Measurements from ENCODE around the gene ZBTB3. TPM values are rescaled to one million over a fixed set of nuclear protein-coding genes. Genes with fewer than 3 reads are reported as not detected.

The ZBTB3 gene
- total RNA-seq, 2 donors from 2014 or later: 11.5 to 14.5 TPM

DNA sequence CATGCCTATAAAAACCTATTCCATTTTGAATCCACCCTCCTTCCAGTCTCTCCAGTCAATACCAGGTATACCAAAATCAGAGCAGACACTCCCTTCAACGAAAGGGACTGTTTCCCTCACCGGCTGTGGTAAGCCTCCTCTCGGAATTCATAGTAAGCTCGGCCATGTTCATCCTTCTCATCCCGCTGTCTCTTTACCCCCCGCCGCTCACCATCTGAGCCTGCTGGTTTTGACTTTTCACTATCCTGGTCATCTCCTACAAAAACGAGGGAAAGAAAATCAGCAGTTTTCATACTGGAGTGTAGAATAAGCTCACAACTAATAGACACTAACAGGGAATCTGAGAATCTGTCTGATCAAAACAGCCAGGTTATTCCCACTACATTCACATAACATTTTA is 29.8 kb downstream of the ZBTB3 start:
- intact Hi-C loops (cut with DNase I, micrococcal nuclease): no loop called here
- ATAC-seq: no peak
- no peak for DNase-seq

- no peak for DNase-seq
- intact Hi-C loops (cut with DNase I, micrococcal nuclease): no loop called here
Measured at GRCh38 chr11:62721994-62722393, 32.0 kb downstream of the ZBTB3 start.

DNA sequence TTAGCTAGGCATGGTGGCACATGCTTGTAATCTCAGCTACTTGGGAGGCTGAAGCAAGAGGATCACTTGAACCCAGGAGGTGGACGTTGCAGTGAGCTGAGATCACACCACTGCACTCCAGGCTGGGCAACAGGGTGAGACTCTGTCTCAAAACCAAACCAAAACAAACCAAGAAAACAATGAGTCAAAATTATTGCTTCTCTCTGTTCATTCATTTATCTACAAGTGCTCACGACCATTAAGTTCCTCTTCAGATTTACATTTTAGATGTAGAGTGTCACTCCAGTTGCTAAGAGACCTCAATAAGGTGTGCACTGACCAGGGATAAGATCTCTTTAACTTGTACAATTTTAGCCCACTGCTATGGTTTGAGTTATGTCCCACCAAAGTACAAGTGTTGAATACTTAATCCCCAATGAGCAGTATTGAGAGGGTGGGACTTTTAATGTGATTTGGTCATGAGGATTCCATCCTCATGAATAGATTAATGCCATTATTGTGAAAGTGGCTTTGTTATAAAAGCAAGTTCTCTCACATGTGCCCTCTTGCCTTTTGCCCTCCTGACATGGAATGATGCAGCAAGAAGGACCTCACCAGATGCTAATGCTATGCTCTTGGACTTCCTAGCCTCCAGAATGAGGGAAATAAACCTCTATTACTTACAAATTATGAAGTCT is 34.5 kb downstream of the ZBTB3 start:
- no peak for ATAC-seq
- DNase-seq: no peak
- intact Hi-C loops (cut with DNase I, micrococcal nuclease): no loop called here

More at GRCh38 chr11:62721994-62722393, 32.0 kb downstream of the ZBTB3 start:
- no peak for ATAC-seq

GRCh38 chr11:62716816-62717215 is 37.1 kb downstream of the ZBTB3 start:
- intact Hi-C loops (cut with DNase I, micrococcal nuclease): no loop called here
- no peak for DNase-seq
- no peak for ATAC-seq

GRCh38 chr11:62716206-62716605 is 37.8 kb downstream of the ZBTB3 start:
- no peak for DNase-seq
- ATAC-seq: no peak
- intact Hi-C loops (cut with DNase I, micrococcal nuclease): no loop called here

GRCh38 chr11:62715150-62716130 is 38.5 kb downstream of the ZBTB3 start:
- intact Hi-C loops (cut with DNase I, micrococcal nuclease): no loop called here
- ATAC-seq: no peak
- DNase-seq: no peak

DNA sequence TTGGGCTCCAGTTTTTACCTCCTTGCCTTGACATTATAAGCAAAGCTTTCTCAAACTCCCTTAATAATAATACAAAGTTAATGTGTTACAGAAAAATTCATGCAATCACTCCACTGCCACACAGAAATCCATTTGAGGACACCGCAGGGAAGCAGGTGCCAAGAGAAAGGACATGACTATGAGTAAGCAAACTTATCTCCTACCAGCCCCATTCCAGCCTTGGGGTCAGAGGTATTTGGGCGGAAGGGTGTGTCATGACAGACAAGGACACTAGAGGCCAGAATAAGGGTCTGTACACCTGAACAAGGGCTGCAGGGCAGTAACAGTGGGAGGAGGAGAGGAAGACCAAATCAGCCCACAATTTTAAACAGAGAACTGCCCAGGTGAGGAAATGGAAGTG is 40.6 kb downstream of the ZBTB3 start:
- peak; percentile 38 for ATAC-seq
- peak; percentile 38 to 65 for DNase-seq
- intact Hi-C loops (cut with DNase I, micrococcal nuclease): no loop called here

DNA sequence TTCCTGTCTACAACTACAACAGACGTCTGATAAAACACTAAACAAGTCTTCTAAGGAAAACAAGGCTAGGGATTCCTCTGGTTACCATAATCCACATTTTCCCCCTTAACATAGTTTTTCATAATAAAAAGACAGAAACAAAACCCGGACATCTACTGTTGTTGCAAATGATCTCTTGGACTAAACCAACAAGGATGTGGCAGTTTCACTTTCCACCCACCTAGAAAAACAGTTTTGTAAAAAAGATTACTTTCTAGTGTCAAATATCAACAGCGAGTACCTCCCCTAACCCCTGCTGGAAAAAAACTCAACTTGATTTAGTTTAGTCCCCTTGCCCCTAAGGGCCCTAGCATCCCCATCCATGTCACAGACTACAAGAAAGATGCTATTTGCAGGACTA is 41.1 kb downstream of the ZBTB3 start:
- no peak for ATAC-seq
- intact Hi-C loops (cut with DNase I, micrococcal nuclease): no loop called here
- no peak for DNase-seq

GRCh38 chr11:62712276-62712812 is 41.6 kb downstream of the ZBTB3 start:
- DNase-seq: no peak

GRCh38 chr11:62710001-62710345 is 44.0 kb downstream of the ZBTB3 start:
- intact Hi-C loops (cut with DNase I, micrococcal nuclease): no loop called here
- ATAC-seq: no peak
- DNase-seq: no peak

More at GRCh38 chr11:62712276-62712812, 41.6 kb downstream of the ZBTB3 start:
- intact Hi-C loops (cut with DNase I, micrococcal nuclease): no loop called here
- ATAC-seq: no peak

GRCh38 chr11:62709247-62710000 is 44.5 kb downstream of the ZBTB3 start:
- ATAC-seq (peak; percentile 74), DNase-seq (peak; percentile 98 to 99)

GRCh38 chr11:62708793-62709192 is 45.2 kb downstream of the ZBTB3 start:
- DNase-seq (peak; percentile 55 to 69), ATAC-seq (peak; percentile 30)
- intact Hi-C loops (cut with DNase I, micrococcal nuclease): no loop called here

More at GRCh38 chr11:62709247-62710000, 44.5 kb downstream of the ZBTB3 start:
- intact Hi-C loops (cut with DNase I, micrococcal nuclease): no loop called here

DNA sequence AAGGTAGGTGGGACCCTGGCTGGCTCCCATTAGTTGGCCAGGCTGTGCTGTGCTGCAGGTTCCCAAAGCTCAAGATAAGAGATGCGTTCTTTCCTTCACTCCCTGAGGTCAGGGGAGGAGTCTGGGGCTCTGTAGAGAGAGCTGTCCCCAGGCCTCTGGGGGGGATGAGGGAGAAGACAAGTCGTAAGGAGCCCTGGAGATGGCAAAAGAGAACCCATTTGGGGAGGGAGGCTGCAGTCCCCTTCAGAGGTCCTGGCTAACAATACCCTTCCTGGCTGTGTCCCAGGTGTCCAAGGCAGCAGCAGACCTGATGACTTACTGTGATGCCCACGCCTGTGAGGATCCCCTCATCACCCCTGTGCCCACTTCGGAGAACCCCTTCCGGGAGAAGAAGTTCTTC is 45.6 kb downstream of the ZBTB3 start:
- peak in 1 of 2 donors; percentile 16 for DNase-seq
- intact Hi-C loops (cut with DNase I, micrococcal nuclease): no loop called here
- ATAC-seq: no peak

GRCh38 chr11:62707277-62707861 is 46.6 kb downstream of the ZBTB3 start, which contains the start of the genes BSCL2 and GNG3:
Gene BSCL2, minus strand, starts transcription at chr11:62707424. Its CDS starts 229 bp downstream, at chr11:62707195.
Gene GNG3, plus strand, starts transcription at chr11:62707676. Its CDS starts 620 bp downstream, at chr11:62708296.
- DNase-seq: peak in 1 of 2 donors; percentile 31
- intact Hi-C loops (cut with DNase I, micrococcal nuclease): no loop called here
- ATAC-seq: no peak

- DNase-seq (peak in 1 of 2 donors; percentile 24), ATAC-seq (no peak)
- intact Hi-C loops (cut with DNase I, micrococcal nuclease): no loop called here
Measured at GRCh38 chr11:62706850-62707247, 47.1 kb downstream of the ZBTB3 start.

- ATAC-seq (peak; percentile 81), DNase-seq (peak; percentile 94 to 98)
- intact Hi-C loops (cut with DNase I, micrococcal nuclease): no loop called here
Measured at GRCh38 chr11:62705880-62706849, 47.8 kb downstream of the ZBTB3 start.

DNA sequence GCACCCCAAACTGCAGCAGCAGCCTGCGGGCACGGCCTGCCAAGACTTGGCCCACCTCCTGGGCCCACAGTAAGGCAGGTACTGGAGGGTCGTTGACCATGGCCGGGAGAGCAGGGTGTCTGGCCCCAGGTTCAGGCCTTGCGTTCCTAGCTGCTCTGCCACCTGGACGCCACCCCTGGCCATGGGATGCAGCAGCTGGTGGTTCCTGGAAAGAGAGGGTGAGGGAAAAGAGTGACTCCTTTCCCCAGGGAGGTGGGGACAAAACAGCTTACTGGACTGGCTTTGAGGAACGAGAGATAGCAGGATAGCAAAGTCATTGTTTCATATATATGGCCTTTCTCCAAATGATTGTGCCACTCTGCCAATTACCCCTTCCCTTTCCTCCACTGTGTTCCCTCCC is 48.5 kb downstream of the ZBTB3 start:
- peak in 1 of 2 donors; percentile 34 for DNase-seq
- intact Hi-C loops (cut with DNase I, micrococcal nuclease): no loop called here
- peak; percentile 12 for ATAC-seq
